Activated CD4-positive, alpha-beta T cell treated with anti-CD3 and anti-CD28 coated beads, Interleukin-2, Interleukin-6, amounts not matched to agents 100 ng/mL and 50 ng/mL, durations not matched to agents 16 hours and 8 hours (primary cell): Measurements from ENCODE around the gene CALY.

Experiments
- DNase-seq: peaks from one replicate; pipeline ENCODE4 v3.0.0-alpha.2; 2020

The CALY gene

GRCh38 chr10:133281628-133282372 is 54.9 kb downstream of the CALY start:
- no peak for DNase-seq

GRCh38 chr10:133281084-133281483 is 55.6 kb downstream of the CALY start:
- no peak for DNase-seq

GRCh38 chr10:133280391-133281059 is 56.2 kb downstream of the CALY start:
- no peak for DNase-seq

GRCh38 chr10:133279326-133280226 is 57.1 kb downstream of the CALY start:
- DNase-seq = no peak

GRCh38 chr10:133278577-133279265 is 58.0 kb downstream of the CALY start:
- peak; percentile 84 for DNase-seq

- no peak for DNase-seq
Measured at GRCh38 chr10:133277993-133278576, 58.6 kb downstream of the CALY start.

GRCh38 chr10:133277277-133277992 is 59.3 kb downstream of the CALY start:
- no peak for DNase-seq

- peak; percentile 83 for DNase-seq
Measured at GRCh38 chr10:133276435-133277201, 60.1 kb downstream of the CALY start, which contains the start of gene ADAM8. Gene ADAM8, minus strand, starts transcription at chr10:133276868. Its CDS starts 51 bp downstream, at chr10:133276817.

- no peak for DNase-seq
Measured at GRCh38 chr10:133276100-133276434, 60.6 kb downstream of the CALY start.

GRCh38 chr10:133275684-133276092 is 61.0 kb downstream of the CALY start:
- DNase-seq = peak; percentile 74

GRCh38 chr10:133274751-133275683 is 61.7 kb downstream of the CALY start:
- DNase-seq = peak; percentile 86
